HG03066 (cell line): ENCODE results near the gene ELK4.

ENCODE experiments used
- ATAC-seq: cut with Tn5 transposase; IDR thresholded peaks from one replicate; pipeline ENCODE4 v1.9.1; 2021; ENCODE audit warnings: low read depth; ENCODE audit not compliant: unreplicated experiment

The ELK4 gene

DNA sequence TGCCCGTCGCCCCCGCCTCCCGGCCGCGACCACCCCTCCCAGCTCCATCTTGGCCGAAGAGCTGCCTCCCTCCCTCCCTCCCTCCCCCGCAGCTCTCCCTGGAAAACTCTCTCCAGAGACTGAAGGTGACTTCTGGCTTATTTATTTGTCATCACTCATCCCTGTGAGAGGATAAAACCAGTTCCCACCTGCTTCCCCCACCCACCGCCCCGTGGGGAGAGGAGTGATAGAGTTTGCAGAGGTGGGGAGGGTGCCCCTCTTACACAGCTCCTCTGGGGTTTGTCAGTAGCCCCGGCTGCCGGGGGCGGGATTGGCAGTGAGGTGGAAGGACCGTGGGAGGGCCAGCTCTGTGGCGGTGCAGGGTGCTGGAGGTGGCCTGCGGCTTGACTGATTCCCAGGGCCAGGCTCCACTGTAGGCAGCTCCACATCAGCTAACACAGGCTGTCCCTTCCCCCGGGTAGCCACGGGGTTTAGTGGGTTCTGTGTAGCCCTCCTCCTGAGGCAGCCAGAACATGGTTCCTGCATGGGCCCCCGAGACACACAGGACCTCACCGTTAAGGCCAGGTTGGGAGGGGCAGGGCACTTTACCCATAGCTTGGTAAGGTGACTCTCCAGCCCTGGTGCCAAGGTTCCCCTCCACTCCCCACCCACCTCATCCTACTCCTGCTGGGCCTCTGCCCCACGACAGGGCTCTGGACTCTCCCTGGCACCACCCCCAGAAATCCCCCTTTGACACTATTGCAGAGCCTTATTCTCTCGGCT lies 62.2 kb downstream of the ELK4 start:
- no peak for ATAC-seq

DNA sequence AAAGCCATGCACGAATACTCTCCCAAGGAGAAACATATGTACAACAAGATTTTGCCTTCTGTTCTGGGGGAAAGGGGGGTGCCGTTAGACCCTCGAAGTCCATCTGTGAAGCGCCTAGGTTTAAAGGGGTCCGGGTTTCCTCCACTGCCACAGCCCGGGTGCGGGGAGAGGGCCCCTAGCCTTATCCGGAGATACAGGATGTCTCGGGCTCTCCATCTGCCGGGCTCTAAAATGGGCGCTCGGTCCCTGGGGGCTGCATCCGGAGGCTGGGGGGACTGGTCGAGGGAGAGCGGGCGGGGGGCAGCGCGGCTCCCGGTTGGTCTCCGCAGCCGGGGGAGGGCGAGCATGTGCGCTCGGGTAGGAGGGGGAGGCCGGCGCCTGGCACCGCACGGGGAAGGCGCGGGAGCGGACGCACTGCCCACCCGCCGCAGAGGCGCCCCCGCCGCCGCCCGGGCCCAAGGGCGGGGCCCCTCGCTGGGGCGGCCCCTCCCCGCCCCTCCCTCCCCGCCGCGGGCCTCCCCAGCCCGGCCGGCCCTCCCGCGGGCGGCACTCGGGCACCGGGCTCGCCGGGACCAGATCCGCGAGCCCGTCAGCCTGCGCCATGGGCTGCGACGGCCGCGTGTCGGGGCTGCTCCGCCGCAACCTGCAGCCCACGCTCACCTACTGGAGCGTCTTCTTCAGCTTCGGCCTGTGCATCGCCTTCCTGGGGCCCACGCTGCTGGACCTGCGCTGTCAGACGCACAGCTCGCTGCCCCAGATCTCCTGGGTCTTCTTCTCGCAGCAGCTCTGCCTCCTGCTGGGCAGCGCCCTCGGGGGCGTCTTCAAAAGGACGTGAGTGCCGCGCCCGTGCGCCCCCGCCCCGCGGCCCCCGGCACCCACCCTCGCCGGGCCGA lies 63.1 kb downstream of the ELK4 start:
- no peak for ATAC-seq

DNA sequence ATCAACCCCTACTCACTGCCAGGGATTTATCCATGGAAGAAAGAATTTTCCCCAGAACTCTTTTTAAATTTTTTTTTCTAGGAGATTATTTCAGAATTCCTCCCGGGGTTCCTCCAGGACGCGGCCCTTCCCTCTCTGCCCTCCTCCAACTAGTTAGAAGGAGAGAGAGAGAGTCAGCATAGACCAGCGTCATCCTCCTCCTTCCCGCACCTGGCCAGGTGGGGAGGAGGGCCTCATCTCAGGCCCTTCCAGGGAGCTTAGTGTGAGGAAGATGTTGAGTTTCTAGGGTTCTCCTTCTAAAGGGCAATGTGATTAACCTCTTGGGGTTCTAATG lies 63.7 kb downstream of the ELK4 start:
- no peak for ATAC-seq

GRCh38 chr1:205567716-205568115 lies 64.1 kb downstream of the ELK4 start:
- no peak for ATAC-seq

GRCh38 chr1:205565799-205566198 lies 66.0 kb downstream of the ELK4 start:
- no peak for ATAC-seq

DNA sequence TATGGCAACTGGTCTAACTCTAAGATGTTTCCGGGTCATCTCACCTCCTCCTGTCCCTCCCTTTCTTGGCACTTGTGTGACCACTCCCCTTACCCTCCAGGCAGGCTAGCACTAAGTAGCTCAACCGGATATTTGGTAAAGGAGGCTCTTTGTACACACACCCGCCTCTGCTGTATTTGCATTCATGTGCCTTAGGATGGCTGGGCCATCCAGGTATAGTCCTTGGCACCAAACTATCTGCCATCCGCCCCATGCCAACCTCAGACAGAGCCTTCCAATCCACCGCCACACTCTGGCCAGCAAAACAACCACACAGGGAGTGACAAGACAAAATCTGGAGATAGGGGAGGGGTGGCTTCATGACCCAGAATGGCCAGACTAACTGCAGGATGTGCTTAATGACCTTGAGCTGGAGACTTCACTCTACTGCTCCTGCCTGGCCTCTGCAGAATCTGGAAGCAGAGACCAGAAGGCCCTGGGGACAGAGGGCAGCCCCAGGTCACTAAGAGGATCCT lies 67.8 kb downstream of the ELK4 start:
- no peak for ATAC-seq

GRCh38 chr1:205561501-205562203 lies 70.2 kb downstream of the ELK4 start:
- ATAC-seq, result no peak
